ENCODE measurements around the gene KCNMB1. TPM values are rescaled to one million over a fixed set of nuclear protein-coding genes. Genes with fewer than 3 reads are reported as not detected.

KCNMB1 gene, protein sequence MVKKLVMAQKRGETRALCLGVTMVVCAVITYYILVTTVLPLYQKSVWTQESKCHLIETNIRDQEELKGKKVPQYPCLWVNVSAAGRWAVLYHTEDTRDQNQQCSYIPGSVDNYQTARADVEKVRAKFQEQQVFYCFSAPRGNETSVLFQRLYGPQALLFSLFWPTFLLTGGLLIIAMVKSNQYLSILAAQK
- total RNA-seq (2022; extraction: Qiagen RNA extraction): not detected in 5 replicates

GRCh38 chr5:170388818-170389549 is at the start of gene KCNMB1:
KCNMB1 (minus strand) TSS chr5:170389367; CDS start chr5:170385447, 3,920 bp downstream.

Other genes with a start within 250 kb of the KCNMB1 start
- gene C5orf58, start 156.4 kb downstream of the KCNMB1 start, total RNA-seq (2022; extraction: Qiagen RNA extraction): not detected in 5 replicates
- gene LCP2, start 91.6 kb downstream of the KCNMB1 start, total RNA-seq (2022; extraction: Qiagen RNA extraction): not detected in 5 replicates
- not detected in 5 replicates for gene KCNIP1, start 114.7 kb upstream of the KCNMB1 start, total RNA-seq (2022; extraction: Qiagen RNA extraction)

Data from A549 treated with Mapracorat at 1 μM for 4 hours (cell line).